Mesothelial cell of epicardium (in vitro differentiated cells): ENCODE results near the gene SEMA6A. TPM values are rescaled to one million over a fixed set of nuclear protein-coding genes. Genes with fewer than 3 reads are reported as not detected.

ENCODE experiments used
- DNase-seq, 2 experiments: peaks; one replicate each; pipeline ENCODE4 v3.0.0; 2021; ENCODE audit warnings: low spot score in 2 of 2; ENCODE audit not compliant: unreplicated experiment in 2 of 2
- H3K27ac Mint-ChIP-seq: 2 replicates; pipeline ENCODE4 v1.8.0; 2021; ENCODE audit warnings: mixed read lengths
- H3K27me3 Mint-ChIP-seq: 2 replicates; pipeline ENCODE4 v1.8.0; 2021; ENCODE audit warnings: low read depth, mixed read lengths
- H3K36me3 Mint-ChIP-seq: 2 replicates; pipeline ENCODE4 v1.8.0; 2021; ENCODE audit warnings: mixed read lengths
- H3K4me1 Mint-ChIP-seq: 2 replicates; pipeline ENCODE4 v1.8.0; 2021; ENCODE audit warnings: mixed read lengths
- H3K4me3 Mint-ChIP-seq: 2 replicates; pipeline ENCODE4 v1.8.0; 2021; ENCODE audit warnings: mild to moderate bottlenecking, moderate library complexity, mixed read lengths
- H3K9me3 Mint-ChIP-seq: 2 replicates; pipeline ENCODE4 v1.8.0; 2021; ENCODE audit warnings: mixed read lengths
- CTCF ChIP-seq: fragments of 200-600 bp; sonication (generic); IDR thresholded peaks from one replicate; pipeline ENCODE4 v1.5.0; 2021; ENCODE audit warnings: antibody characterized with exemption; ENCODE audit not compliant: unreplicated experiment
- total RNA-seq: library from RNA; stranded (reverse); gene quantifications from 3 replicates; pipeline ENCODE4 v1.2.1, GENCODE V29; 2021

The SEMA6A gene
- total RNA-seq, 1 donor from 2014 or later = 129 TPM

- no peak for DNase-seq
- Mint-ChIP-seq H3K4me1 (peaks cover 75% of the 10 kb centered on the region), H3K4me3 (no peak overlapping the region), H3K27ac (peak overlapping the region; percentile 47), H3K36me3 (peaks cover 31% of the 10 kb centered on the region), H3K27me3 (no peaks in the 10 kb centered on the region), H3K9me3 (no peaks in the 10 kb centered on the region)
- no peak for TF ChIP-seq CTCF
Observed at GRCh38 chr5:116495786-116496357, 78.8 kb downstream of the SEMA6A start.

- Mint-ChIP-seq H3K36me3 (peaks cover 35% of the 10 kb centered on the region), H3K27me3 (no peaks in the 10 kb centered on the region), H3K27ac (no peak overlapping the region), H3K9me3 (no peaks in the 10 kb centered on the region), H3K4me1 (peaks cover 74% of the 10 kb centered on the region), H3K4me3 (no peak overlapping the region)
- no peak for TF ChIP-seq CTCF
- DNase-seq = no peak
Observed at GRCh38 chr5:116494784-116495450, 79.7 kb downstream of the SEMA6A start.

GRCh38 chr5:116492776-116493175 lies 81.8 kb downstream of the SEMA6A start:
- TF ChIP-seq CTCF = no peak
- Mint-ChIP-seq H3K27ac (peak overlapping the region; percentile 23), H3K4me1 (peaks cover 73% of the 10 kb centered on the region), H3K36me3 (peaks cover 42% of the 10 kb centered on the region), H3K27me3 (no peaks in the 10 kb centered on the region), H3K4me3 (no peak overlapping the region), H3K9me3 (no peaks in the 10 kb centered on the region)
- DNase-seq = no peak

- Mint-ChIP-seq H3K27ac (peak overlapping the region; percentile 48), H3K4me1 (peaks cover 71% of the 10 kb centered on the region)
- no peak for TF ChIP-seq CTCF
Observed at GRCh38 chr5:116492016-116492623, 82.5 kb downstream of the SEMA6A start.

GRCh38 chr5:116488356-116489041 lies 86.1 kb downstream of the SEMA6A start:
- no peaks in the 10 kb centered on the region for H3K27me3 Mint-ChIP-seq
- H3K4me3 Mint-ChIP-seq = no peak overlapping the region
- peaks cover 48% of the 10 kb centered on the region for H3K4me1 Mint-ChIP-seq
- no peak for TF ChIP-seq CTCF
- peak overlapping the region; percentile 90 for H3K27ac Mint-ChIP-seq
- peaks cover 47% of the 10 kb centered on the region for H3K36me3 Mint-ChIP-seq
- DNase-seq = no peak
- no peaks in the 10 kb centered on the region for H3K9me3 Mint-ChIP-seq

More at GRCh38 chr5:116492016-116492623, 82.5 kb downstream of the SEMA6A start:
- Mint-ChIP-seq H3K27me3 (no peaks in the 10 kb centered on the region), H3K36me3 (peaks cover 46% of the 10 kb centered on the region), H3K4me3 (no peak overlapping the region), H3K9me3 (no peaks in the 10 kb centered on the region)
- no peak for DNase-seq
